ENCODE measurements around the gene SPINK2. TPM values are rescaled to one million over a fixed set of nuclear protein-coding genes. Genes with fewer than 3 reads are reported as not detected.

The SPINK2 gene
- total RNA-seq, 1 donor from 2014 or later, result not detected

Other genes starting within 250 kb of the SPINK2 start
- 0.30 TPM for gene HOPX, start 140.4 kb downstream of the SPINK2 start, total RNA-seq
- 13.4 TPM for gene REST, start 86.2 kb upstream of the SPINK2 start, total RNA-seq
- gene NOA1, start 155.9 kb upstream of the SPINK2 start, total RNA-seq, result 6.4 TPM
- 24.2 TPM for gene POLR2B, start 157.2 kb upstream of the SPINK2 start, total RNA-seq